Measurements from ENCODE around the gene GAS6.

Gene GAS6

GRCh38 chr13:113851826-113852535 lies 11.9 kb downstream of the GAS6 start:
- no peak for DNase-seq (ENCODE audit: low spot score)

GRCh38 chr13:113851480-113851803 lies 12.4 kb downstream of the GAS6 start:
- no peak for DNase-seq (ENCODE audit: low spot score)

DNA sequence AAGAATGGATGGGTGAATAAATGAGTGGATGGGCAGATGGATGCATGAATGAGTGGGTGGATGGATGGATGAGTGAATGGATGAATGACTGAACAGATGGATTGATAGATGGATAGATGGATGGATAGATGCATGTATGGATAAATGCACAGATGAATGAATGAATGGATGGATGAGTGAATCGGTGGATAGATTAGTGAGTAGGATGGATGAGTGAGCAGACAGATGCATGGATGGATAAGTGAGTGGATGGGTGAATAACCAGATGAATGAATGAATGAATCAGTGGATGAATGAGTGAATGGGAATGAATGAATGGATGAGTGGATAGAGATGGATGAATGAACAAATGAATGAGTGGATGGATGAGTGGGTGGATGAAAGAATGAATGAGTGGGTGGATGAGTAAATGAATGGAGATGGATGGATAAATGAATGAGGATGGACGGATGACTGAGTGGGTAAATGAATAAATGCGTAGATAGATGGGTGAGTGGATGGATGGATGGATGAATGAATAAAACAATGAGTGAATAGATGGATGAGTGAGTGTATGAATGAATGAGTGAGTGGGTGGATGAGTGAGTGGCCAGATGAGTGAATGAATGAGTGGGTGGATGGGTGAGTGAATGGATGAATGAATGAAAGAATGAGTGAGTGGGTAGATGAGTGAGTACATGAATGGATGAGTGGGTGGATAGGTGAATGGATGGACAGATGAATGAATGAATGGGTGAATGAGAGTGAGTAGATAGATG lies 13.0 kb downstream of the GAS6 start:
- no peak for DNase-seq (ENCODE audit: low spot score)

DNA sequence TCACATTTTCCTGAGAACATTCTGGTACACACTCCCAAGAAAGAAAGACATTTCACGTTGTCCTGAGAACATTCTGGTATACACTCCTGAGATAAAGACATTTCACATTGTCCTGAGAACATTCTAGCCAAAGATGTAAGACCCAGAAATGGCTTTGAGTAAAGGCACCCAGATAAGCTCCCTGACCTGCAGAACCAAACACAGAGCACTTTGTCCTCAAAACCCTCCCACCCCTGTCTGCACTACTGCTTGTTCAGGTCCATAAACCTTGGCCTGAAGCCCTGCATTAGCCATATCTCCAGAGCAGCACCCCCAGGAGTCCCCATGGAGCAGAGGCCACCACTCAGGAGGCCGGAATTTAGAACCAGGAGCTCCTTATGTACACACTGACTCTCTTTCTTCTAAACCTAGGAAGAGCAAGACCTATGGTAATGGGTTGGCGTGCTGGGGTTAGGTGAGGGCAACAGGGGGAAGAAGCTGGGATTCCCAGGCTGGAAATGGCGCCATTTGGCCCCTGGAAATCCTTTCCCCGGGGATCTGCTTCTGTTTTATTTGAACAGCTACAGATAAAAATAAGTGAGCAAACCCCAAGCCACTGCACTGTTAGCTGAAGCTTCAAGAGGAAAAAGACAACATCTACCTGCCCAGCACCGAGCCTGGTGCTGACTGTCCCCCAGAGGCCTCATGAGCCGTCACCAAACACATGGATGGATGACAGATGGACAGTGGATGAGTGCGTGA lies 13.7 kb downstream of the GAS6 start:
- no peak for DNase-seq (ENCODE audit: low spot score)

- no peak for DNase-seq (ENCODE audit: low spot score)
Measured at GRCh38 chr13:113849546-113849945, 14.3 kb downstream of the GAS6 start.

GRCh38 chr13:113848431-113849260 lies 15.2 kb downstream of the GAS6 start:
- no peak for DNase-seq (ENCODE audit: low spot score)

GRCh38 chr13:113848020-113848419 lies 15.9 kb downstream of the GAS6 start:
- no peak for DNase-seq (ENCODE audit: low spot score)

DNA sequence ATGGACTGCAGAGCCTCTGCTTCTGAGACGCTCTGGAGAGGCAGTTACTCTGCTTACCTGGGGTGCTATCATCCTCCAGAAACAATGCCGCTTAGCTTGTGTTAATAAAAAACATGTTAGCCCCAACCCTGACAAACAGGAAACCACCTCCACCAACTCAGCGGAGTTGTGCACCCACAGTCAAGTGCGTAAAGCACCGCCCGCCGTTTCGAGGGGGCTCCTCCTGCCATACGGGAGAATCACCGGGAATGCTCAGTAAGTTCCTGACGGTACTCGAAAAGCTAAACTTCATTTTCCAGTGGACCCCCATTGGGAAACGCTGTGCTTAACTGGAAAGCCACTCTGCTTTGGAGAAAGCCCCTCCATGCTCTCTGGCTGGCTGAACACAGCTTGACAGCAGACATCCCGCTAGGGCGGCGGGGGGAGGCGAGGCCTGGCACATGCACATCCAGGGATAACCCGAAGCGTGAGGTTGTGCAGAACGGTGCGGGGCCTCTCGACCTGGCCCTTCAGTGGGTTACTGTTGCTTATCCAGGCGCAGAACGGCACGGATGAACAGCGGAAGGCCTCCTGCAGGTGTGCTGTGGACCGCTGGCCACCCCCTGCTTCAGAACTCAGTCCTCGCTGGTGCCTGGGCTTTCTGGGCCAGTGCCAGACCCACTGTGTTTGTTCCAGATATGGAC lies 17.1 kb downstream of the GAS6 start:
- DNase-seq (ENCODE audit: low spot score): peak; percentile 49

- no peak for DNase-seq (ENCODE audit: low spot score)
Measured at GRCh38 chr13:113845723-113846635, 17.9 kb downstream of the GAS6 start.

DNA sequence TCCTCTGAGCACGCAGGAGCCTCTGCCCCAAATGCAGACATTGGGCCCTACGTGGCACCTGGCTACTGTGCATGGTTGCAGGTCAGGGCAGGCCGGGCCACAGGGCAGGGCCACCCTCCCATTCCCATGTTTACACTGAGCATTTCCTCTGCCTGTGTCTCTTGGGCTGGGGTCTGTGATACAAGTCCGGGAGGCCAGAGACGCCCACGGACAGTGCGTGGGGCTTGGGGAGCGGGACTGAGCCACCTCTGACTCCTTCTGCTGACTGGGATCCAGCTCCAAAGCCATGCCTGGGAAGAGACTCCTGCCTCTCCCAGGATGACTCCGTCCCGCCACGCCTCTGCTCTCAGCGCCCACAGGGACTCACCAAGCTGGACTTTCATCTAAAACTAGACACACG lies 18.8 kb downstream of the GAS6 start:
- DNase-seq (ENCODE audit: low spot score): no peak

DNA sequence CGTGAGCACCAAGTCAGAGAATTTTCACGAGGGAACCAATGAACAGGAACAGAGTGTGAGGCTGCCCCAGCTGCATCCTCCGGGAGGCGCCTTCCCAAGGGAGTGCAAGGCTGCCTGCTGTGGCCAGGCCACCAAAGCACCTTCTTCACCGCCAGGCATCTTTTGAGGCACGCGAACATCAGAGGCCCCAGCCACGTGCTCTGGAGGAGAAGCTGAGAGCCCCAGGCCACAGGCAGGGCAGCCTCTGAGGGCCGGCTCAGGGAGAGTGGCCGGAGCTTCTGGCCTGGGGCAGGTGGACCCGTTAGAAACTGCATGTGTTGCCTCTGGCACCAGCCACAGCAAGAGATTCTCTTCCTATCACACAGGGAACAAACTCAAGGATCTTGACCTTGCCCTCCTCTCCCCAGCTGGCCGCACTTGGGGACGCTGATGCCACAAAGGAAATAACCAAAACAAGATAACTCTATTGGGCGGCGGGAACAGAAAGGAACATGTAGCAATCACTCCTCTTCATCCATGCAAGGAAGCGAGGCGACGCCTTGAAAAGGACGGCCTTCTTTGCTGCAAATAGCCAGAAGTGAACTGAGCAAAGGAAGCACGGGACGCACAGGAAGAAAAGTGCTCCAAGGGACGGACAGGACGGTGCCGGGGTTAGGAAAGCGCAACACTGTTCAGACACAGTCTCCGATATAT lies 19.9 kb downstream of the GAS6 start:
- DNase-seq (ENCODE audit: low spot score): no peak

DNA sequence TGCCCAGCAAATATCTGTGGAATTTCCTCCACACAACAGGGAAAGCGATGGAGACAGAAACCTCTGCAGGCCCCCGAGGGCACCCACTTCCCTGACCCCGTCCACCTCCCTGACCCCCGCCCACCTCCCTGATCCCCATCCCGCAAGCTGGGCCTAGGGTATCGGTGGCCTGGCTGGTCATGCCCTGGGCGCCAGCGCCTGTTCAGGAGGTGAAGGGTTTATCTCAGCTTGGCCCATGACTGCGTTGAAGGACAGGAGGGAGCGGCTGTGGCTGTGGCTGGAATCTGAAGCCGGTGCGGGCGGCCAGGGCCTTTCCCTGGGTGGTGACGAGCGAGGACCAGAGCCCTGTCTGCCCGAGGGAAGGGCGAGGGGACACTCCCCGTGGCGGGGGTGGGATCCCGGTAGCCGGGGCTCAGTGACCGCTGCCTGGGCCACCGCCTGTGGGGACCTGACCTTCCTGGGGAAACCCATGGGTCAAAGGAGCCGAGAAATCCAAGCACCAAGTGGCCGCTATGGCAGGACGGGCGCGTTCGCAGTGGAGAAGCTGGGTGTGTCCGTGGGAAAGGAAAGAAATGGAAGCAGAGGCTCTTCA lies 20.7 kb downstream of the GAS6 start:
- no peak for DNase-seq (ENCODE audit: low spot score)

- DNase-seq (ENCODE audit: low spot score): no peak
Measured at GRCh38 chr13:113842336-113843062, 21.4 kb downstream of the GAS6 start.

GRCh38 chr13:113841353-113841650 lies 22.6 kb downstream of the GAS6 start:
- no peak for DNase-seq (ENCODE audit: low spot score)

DNA sequence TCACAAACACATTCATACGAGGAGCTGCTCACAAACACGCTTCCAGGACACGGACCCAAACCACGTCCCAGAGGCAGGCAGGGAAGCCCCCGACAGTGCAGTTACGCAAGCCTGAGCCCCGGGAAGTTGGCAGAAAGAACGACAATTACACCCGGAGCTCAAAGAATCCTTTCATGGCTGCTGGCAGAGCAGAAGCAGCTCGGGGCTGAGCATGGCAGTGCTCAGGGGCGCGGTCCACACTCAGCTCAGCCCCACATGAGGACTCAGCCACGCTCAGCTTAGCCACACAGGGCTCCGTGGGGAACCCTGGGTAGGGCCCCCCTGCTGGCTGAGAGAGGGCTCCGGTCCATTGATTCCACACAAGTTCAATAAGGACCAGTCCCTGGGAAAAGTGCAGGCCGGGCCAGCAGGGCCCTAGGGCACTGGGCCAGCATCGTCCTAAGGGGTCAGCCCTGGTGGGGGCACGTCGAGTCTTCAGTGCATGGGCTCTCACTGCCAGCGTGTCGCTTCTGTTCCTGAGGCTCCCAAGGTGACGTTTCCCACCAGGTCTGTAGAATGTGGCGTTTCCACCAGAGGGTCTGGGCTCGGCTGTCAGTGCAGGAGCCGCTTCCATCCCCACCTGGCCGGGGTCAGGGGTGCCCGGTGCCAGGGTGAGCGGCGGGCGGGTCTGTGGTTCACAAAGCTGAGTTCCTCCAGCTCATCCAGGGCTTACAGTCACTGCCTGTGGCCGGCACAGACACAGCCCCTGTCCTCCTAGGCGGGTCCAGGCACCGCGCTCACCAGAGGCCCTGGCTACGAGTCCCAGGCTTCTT lies 23.1 kb downstream of the GAS6 start:
- DNase-seq (ENCODE audit: low spot score): no peak

DNA sequence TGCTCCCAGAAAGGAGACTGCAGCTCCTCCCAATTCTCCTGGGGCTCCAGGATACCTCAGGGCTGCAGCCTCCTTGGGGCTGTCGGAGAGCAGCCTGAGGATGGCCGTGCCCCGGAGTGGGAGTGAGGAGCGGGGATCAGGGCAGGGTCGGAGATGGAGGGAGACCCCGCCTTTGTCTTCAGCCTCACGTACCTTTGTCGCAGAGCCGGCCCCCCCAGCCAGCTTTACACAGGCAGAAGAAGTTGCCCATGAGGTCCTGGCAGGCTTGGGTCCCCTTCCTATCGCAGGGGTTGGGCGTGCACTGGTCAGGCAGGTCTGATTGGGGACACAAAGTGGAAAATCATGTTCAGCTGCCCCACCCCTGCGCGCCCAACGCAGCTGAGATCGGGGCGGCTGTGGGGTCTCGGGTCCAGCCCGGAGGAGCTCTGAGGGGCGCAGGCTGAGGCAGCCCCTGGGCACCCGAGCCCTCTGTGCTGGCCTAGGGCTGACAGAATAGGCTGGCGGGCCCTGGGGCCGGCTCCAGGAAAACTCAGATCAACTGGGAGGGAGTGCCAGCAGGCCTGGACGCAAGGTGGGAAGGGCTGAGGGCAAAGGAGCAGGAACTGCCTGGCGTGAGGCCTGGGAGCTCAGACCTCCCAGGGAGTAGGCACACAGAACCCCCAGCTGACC lies 24.2 kb downstream of the GAS6 start:
- DNase-seq (ENCODE audit: low spot score): no peak

DNA sequence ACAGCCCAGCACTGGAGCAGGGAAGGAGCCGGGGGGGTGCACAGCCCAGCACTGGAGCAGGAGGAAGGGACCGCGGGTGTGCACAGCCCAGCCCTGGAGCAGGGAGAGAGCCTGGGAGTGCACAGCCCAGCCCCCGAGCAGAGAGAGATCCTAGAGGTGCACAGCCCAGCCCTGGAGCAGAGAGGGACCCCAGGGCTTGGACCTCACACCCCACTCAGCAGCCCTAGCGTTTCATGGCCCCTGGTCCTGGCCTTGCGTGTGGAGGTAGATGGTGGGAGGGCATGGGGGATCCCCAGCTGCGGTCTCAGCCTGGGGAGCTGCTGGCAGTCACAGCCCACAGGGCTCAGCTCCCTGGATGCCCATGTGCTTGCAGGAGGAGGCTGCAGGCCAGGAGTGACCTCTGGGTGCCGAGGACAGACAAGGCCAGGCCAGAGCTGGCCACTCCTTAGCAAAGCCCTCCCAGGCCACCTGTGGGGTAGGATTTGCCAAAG lies 25.1 kb downstream of the GAS6 start:
- DNase-seq (ENCODE audit: low spot score): no peak
